Stomach (tissue), 4 donors: Measurements from ENCODE around the gene ENKD1.

Source experiments
- CTCF ChIP-seq, 7 experiments: fragments of 450-650 bp in 4 of 7; fragments of 200-600 bp in 3 of 7; sonication (generic) in 3 of 7; IDR thresholded peaks; one replicate each; pipeline ENCODE4 v1.5.1; 2016 to 2019; ENCODE audit warnings: antibody characterized with exemption in 7 of 7, control low read depth in 2 of 7, mild to moderate bottlenecking in 1 of 7
- EP300 ChIP-seq: sonication (generic); formaldehyde crosslinking; IDR thresholded peaks from one replicate; pipeline ENCODE4 v1.6.1; 2017; ENCODE audit warnings: antibody characterized with exemption
- POLR2A ChIP-seq, 4 donors: fragments of 450-650 bp; IDR thresholded peaks; one replicate each; pipeline ENCODE4 v1.6.1; 2016; ENCODE audit warnings: antibody characterized with exemption in 4 of 4, control low read depth in 2 of 4, mild to moderate bottlenecking in 1 of 4, moderate library complexity in 1 of 4
- POLR2AphosphoS5 ChIP-seq, 3 donors: sonication (generic); formaldehyde crosslinking; IDR thresholded peaks; one replicate each; pipeline ENCODE4 v1.6.1; 2016; ENCODE audit warnings: antibody characterized with exemption in 3 of 3

- no peak for TF ChIP-seq POLR2A (IDR thresholded peaks at IDR 0.05)
- no peak for TF ChIP-seq CTCF (IDR thresholded peaks at IDR 0.05)
- no peak for TF ChIP-seq POLR2AphosphoS5 (IDR thresholded peaks at IDR 0.05)
- TF ChIP-seq EP300: no peak
These were observed 42.5 kb upstream of the ENKD1 start for GRCh38 chr16:67709050-67709449.
